Nephron progenitor cell (in vitro differentiated cells): Measurements from ENCODE around the gene VPS13D.

Source experiments
- DNase-seq: peaks from one replicate; pipeline ENCODE4 v3.0.0; 2021
- H3K27ac Mint-ChIP-seq: 2 replicates; pipeline ENCODE4 v1.8.0; 2021; ENCODE audit warnings: mild to moderate bottlenecking, moderate library complexity, mixed read lengths
- H3K27me3 Mint-ChIP-seq: 2 replicates; pipeline ENCODE4 v1.8.0; 2021; ENCODE audit warnings: mild to moderate bottlenecking, low read depth, mixed read lengths; ENCODE audit not compliant: poor library complexity
- H3K36me3 Mint-ChIP-seq: 2 replicates; pipeline ENCODE4 v1.8.0; 2021; ENCODE audit warnings: low read depth, mixed read lengths
- H3K4me1 Mint-ChIP-seq: 2 replicates; pipeline ENCODE4 v1.8.0; 2021; ENCODE audit warnings: mixed read lengths
- H3K4me3 Mint-ChIP-seq: 2 replicates; pipeline ENCODE4 v1.8.0; 2021; ENCODE audit warnings: mild to moderate bottlenecking, moderate library complexity, mixed read lengths
- H3K9me3 Mint-ChIP-seq: 2 replicates; pipeline ENCODE4 v1.8.0; 2021; ENCODE audit warnings: mild to moderate bottlenecking, moderate library complexity, mixed read lengths
- CTCF ChIP-seq: fragments of 200-600 bp; sonication (generic); IDR thresholded peaks from 2 replicates; pipeline ENCODE4 v1.5.0; 2021; ENCODE audit warnings: antibody characterized with exemption

VPS13D gene

GRCh38 chr1:12552951-12553921 is 323.4 kb downstream of the VPS13D start:
- no peak for DNase-seq
- peaks cover 14% of the 10 kb centered on the region for H3K27me3 Mint-ChIP-seq
- TF ChIP-seq CTCF: no peak
- peaks cover 12% of the 10 kb centered on the region for H3K36me3 Mint-ChIP-seq
- H3K4me3 Mint-ChIP-seq: no peak overlapping the region
- peaks cover 59% of the 10 kb centered on the region for H3K4me1 Mint-ChIP-seq
- peaks cover 17% of the 10 kb centered on the region for H3K9me3 Mint-ChIP-seq
- H3K27ac Mint-ChIP-seq: peak overlapping the region; percentile 73

GRCh38 chr1:12553963-12554362 is 324.1 kb downstream of the VPS13D start:
- Mint-ChIP-seq H3K27me3 (peaks cover 15% of the 10 kb centered on the region), H3K4me1 (peaks cover 57% of the 10 kb centered on the region), H3K4me3 (no peak overlapping the region), H3K36me3 (peaks cover 14% of the 10 kb centered on the region), H3K27ac (no peak overlapping the region), H3K9me3 (peaks cover 24% of the 10 kb centered on the region)
- no peak for TF ChIP-seq CTCF
- DNase-seq: no peak

GRCh38 chr1:12554521-12555305 is 324.9 kb downstream of the VPS13D start:
- Mint-ChIP-seq H3K4me1 (peaks cover 51% of the 10 kb centered on the region), H3K27me3 (peaks cover 14% of the 10 kb centered on the region), H3K9me3 (peaks cover 25% of the 10 kb centered on the region), H3K36me3 (peaks cover 14% of the 10 kb centered on the region), H3K4me3 (no peak overlapping the region), H3K27ac (no peak overlapping the region)
- no peak for DNase-seq
- no peak for TF ChIP-seq CTCF

GRCh38 chr1:12555411-12556367 is 325.9 kb downstream of the VPS13D start:
- H3K27me3 Mint-ChIP-seq: peaks cover 15% of the 10 kb centered on the region
- H3K9me3 Mint-ChIP-seq: peaks cover 25% of the 10 kb centered on the region
- no peak overlapping the region for H3K4me3 Mint-ChIP-seq
- peak overlapping the region; percentile 54 for H3K27ac Mint-ChIP-seq
- peaks cover 41% of the 10 kb centered on the region for H3K4me1 Mint-ChIP-seq
- DNase-seq: no peak
- TF ChIP-seq CTCF: no peak
- H3K36me3 Mint-ChIP-seq: peaks cover 14% of the 10 kb centered on the region

GRCh38 chr1:12556368-12556930 is 326.6 kb downstream of the VPS13D start:
- peaks cover 14% of the 10 kb centered on the region for H3K36me3 Mint-ChIP-seq
- H3K9me3 Mint-ChIP-seq: peaks cover 25% of the 10 kb centered on the region
- H3K4me3 Mint-ChIP-seq: peak overlapping the region; percentile 59
- H3K27me3 Mint-ChIP-seq: peaks cover 15% of the 10 kb centered on the region
- no peak for TF ChIP-seq CTCF
- no peak for DNase-seq
- peaks cover 37% of the 10 kb centered on the region for H3K4me1 Mint-ChIP-seq
- H3K27ac Mint-ChIP-seq: peak overlapping the region; percentile 99
